ENCODE results near the gene IGSF21. TPM values are rescaled to one million over a fixed set of nuclear protein-coding genes. Genes with fewer than 3 reads are reported as not detected.

Gene IGSF21
- total RNA-seq, 2 experiments from 2014 or later: not detected

- no peaks in the 10 kb centered on the region for H3K36me3 Mint-ChIP-seq
- POLR2A ChIA-PET: no interaction called here
- intact Hi-C loops (cut with micrococcal nuclease): no loop called here
- H3K4me1 Mint-ChIP-seq (ENCODE audit: low read depth): no peaks in the 10 kb centered on the region
- no peaks in the 10 kb centered on the region for H3K9me3 Mint-ChIP-seq
- peaks cover 15% of the 10 kb centered on the region for H3K27me3 Mint-ChIP-seq
- H3K27ac Mint-ChIP-seq: no peak overlapping the region
- no peak for DNase-seq
- CTCF ChIA-PET: no interaction called here
- no peak overlapping the region for H3K4me3 Mint-ChIP-seq
These were observed 291.4 kb downstream of the IGSF21 start for GRCh38 chr1:18398791-18399530.

- POLR2A ChIA-PET: no interaction called here
- no peak for DNase-seq
- no peak overlapping the region for H3K27ac Mint-ChIP-seq
- H3K27me3 Mint-ChIP-seq: peaks cover 15% of the 10 kb centered on the region
- H3K4me1 Mint-ChIP-seq (ENCODE audit: low read depth): no peaks in the 10 kb centered on the region
- CTCF ChIA-PET: no interaction called here
- intact Hi-C loops (cut with micrococcal nuclease): no loop called here
- no peaks in the 10 kb centered on the region for H3K9me3 Mint-ChIP-seq
- H3K4me3 Mint-ChIP-seq: no peak overlapping the region
- H3K36me3 Mint-ChIP-seq: no peaks in the 10 kb centered on the region
These were observed 292.9 kb downstream of the IGSF21 start for GRCh38 chr1:18400347-18401102.

GRCh38 chr1:18401921-18402320, 294.3 kb downstream of the IGSF21 start:
- H3K9me3 Mint-ChIP-seq: no peaks in the 10 kb centered on the region
- no peak overlapping the region for H3K27ac Mint-ChIP-seq
- no peaks in the 10 kb centered on the region for H3K36me3 Mint-ChIP-seq
- peaks cover 20% of the 10 kb centered on the region for H3K27me3 Mint-ChIP-seq
- intact Hi-C loops (cut with micrococcal nuclease): no loop called here
- ChIA-PET CTCF (no interaction called here), POLR2A (no interaction called here)
- no peak for DNase-seq
- no peaks in the 10 kb centered on the region for H3K4me1 Mint-ChIP-seq (ENCODE audit: low read depth)
- H3K4me3 Mint-ChIP-seq: no peak overlapping the region

DNA sequence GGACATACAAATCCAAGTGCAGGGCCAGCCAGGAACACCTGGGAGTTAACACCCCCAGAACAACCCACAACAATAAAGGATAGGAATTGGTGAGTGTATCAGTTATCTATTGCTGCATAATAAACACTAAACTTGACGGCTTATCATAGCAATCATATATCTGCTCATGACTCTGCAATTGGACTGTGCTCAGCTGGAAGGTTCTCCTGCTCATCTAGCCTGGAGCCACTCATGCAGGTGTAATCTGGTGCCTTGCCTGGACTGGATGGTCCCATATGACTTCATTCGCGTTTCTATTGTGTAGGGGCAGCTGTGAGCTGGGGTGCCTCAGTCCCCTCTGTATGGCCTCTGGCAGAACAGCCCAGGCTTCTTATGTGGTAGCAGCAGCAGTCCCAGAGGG, 296.9 kb downstream of the IGSF21 start:
- Mint-ChIP-seq H3K27ac (no peak overlapping the region), H3K36me3 (no peaks in the 10 kb centered on the region), H3K4me3 (no peak overlapping the region), H3K27me3 (peaks cover 12% of the 10 kb centered on the region), H3K4me1 (ENCODE audit: low read depth) (no peaks in the 10 kb centered on the region), H3K9me3 (no peaks in the 10 kb centered on the region)
- no peak for DNase-seq
- POLR2A ChIA-PET: no interaction called here
- intact Hi-C loops (cut with micrococcal nuclease): no loop called here
- CTCF ChIA-PET: no interaction called here

DNA sequence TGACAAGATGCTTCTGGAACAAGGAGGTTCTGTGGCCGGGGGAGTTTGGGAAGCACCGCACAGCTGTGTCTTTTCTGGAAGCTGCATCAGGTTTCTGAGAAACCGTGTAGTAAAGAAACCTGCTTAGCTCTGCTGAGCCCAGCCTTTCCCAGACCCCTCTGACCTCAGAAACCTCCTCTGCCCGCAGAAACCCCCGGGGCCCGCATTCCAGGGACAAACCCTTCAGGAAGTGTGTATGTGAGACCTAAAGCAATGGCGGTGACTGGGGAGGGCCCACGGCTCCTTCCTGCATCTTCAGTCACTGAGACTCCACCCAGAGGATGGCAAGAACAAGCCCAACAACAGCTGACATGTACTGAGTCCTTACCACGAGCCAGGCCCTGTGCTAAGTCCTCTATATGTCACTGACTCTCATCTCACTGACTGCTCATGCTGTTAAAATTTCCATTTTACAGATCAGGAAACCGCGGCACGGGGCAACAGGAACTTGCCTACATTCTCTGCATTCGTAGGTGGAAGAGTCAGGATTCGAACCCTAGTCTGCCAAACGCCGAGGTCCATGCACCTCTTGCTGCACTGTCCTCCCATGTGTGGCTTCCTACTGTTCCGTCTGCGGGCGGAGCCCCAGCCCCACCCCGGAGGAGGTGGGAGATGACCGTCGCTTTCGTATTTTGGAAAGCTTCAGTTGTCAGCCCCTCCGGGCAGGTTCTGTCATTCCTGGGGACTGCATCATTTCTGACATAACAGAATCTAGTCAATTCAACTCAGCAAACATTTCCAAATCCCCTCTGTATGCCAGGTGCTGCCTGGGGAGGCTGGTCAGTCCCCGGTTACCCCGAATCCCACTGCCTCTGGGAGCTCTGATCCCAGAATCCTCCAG, 299.8 kb downstream of the IGSF21 start:
- ChIA-PET POLR2A (no interaction called here), CTCF (no interaction called here)
- Mint-ChIP-seq H3K4me1 (ENCODE audit: low read depth) (no peaks in the 10 kb centered on the region), H3K36me3 (peaks cover 2% of the 10 kb centered on the region), H3K27me3 (peaks cover 12% of the 10 kb centered on the region), H3K9me3 (peaks cover 16% of the 10 kb centered on the region), H3K27ac (no peak overlapping the region), H3K4me3 (no peak overlapping the region)
- no peak for DNase-seq
- intact Hi-C loops (cut with micrococcal nuclease): no loop called here

DNA sequence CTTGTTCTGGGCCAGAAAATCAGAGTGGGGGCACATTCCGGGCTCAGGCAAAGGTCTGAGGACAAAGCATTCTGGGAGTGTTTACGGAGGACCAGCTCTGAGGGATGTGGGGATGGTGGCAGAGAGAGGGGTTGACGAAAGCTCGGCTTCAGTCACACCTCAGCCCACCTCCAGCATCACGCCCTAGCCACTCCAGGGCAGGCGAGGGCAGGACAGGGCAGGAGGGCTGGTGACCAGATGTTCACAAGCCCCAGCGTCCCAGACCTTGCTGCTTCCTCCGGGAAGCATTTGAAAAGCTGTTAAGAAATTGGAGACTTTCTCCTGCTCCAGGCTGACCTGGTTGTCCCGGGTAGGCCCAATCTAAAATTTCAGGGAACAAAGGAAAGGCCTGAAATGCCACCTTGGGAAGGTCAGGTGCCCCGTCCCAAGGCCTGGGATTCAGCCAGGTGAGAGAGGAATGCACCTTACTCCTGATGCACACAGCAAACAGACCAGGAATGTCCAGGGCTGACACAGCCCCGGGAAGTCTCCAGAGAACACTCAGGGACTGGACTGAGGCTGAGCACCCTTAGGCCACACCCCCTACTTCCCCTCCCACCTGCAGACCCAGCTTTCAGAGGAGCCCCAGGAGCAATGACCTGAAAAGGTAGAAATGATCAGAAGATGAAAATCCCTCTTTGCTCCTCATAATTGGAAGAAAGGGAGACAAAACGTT, 301.2 kb downstream of the IGSF21 start:
- CTCF ChIA-PET: no interaction called here
- H3K36me3 Mint-ChIP-seq: peaks cover 2% of the 10 kb centered on the region
- no peak for DNase-seq
- POLR2A ChIA-PET: no interaction called here
- intact Hi-C loops (cut with micrococcal nuclease): no loop called here
- H3K9me3 Mint-ChIP-seq: peaks cover 23% of the 10 kb centered on the region
- H3K4me1 Mint-ChIP-seq (ENCODE audit: low read depth): no peaks in the 10 kb centered on the region
- no peak overlapping the region for H3K27ac Mint-ChIP-seq
- peaks cover 9% of the 10 kb centered on the region for H3K27me3 Mint-ChIP-seq
- no peak overlapping the region for H3K4me3 Mint-ChIP-seq

DNA sequence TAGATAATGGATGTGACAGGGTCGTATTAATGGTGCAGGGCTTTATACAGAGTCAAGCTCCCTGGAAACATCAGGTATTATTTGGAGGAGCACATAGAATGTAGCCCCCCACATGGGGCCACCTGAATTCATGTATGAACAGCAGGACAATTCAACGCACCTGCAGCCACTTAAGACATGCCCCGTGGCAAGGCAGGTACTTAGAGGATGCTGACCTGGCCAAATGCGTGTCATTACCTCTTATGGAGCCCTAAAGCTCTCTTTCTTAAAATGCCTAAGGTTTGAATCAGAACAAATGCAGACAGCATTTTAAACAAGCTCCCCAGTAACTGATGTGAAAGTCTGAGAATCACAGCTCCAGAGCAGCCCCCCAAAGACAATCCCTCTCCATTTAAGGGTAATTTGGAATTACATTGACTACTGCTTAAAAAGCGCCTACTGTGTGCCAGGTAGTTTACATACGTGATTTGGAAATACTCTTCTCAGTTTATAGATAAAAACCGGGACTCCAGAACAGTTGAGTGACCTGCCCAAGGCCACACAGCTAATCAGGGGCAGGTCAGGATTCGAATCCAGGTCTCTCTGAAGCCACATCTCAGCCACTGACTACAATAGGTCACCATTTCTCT, 302.1 kb downstream of the IGSF21 start:
- Mint-ChIP-seq H3K36me3 (peaks cover 2% of the 10 kb centered on the region), H3K9me3 (peaks cover 23% of the 10 kb centered on the region), H3K27ac (no peak overlapping the region), H3K27me3 (peaks cover 15% of the 10 kb centered on the region), H3K4me3 (no peak overlapping the region), H3K4me1 (ENCODE audit: low read depth) (no peaks in the 10 kb centered on the region)
- ChIA-PET POLR2A (no interaction called here), CTCF (no interaction called here)
- no peak for DNase-seq
- intact Hi-C loops (cut with micrococcal nuclease): no loop called here

DNA sequence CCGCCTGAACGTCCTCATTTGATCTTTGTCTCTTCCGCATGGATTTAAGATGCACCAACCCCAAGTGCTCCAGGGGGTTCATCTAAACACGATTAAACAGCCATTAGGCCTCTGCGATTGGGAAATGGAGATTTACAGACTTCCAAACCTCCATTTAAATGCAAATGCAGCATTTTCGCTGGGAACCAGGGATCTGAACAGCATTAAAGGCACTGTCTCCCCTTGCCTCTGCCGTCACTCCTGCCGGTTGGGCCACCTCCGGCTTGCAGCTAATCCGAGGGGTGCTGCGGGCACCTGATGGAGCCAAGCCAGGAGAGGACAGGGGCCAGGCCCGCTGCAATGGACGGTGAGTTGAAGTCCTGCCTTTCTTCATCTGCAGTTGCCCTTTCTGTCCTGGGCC, 302.8 kb downstream of the IGSF21 start:
- no peak for DNase-seq
- intact Hi-C loops (cut with micrococcal nuclease): no loop called here
- CTCF ChIA-PET: no interaction called here
- Mint-ChIP-seq H3K4me3 (no peak overlapping the region), H3K9me3 (peaks cover 23% of the 10 kb centered on the region), H3K4me1 (ENCODE audit: low read depth) (no peaks in the 10 kb centered on the region), H3K27ac (no peak overlapping the region), H3K27me3 (peaks cover 16% of the 10 kb centered on the region), H3K36me3 (peaks cover 2% of the 10 kb centered on the region)
- POLR2A ChIA-PET: no interaction called here

- Mint-ChIP-seq H3K4me1 (ENCODE audit: low read depth) (no peaks in the 10 kb centered on the region), H3K4me3 (no peak overlapping the region), H3K9me3 (peaks cover 23% of the 10 kb centered on the region), H3K36me3 (peaks cover 2% of the 10 kb centered on the region), H3K27me3 (peaks cover 12% of the 10 kb centered on the region), H3K27ac (no peak overlapping the region)
- ChIA-PET POLR2A (no interaction called here), CTCF (no interaction called here)
- no peak for DNase-seq
- intact Hi-C loops (cut with micrococcal nuclease): no loop called here
These were observed 303.7 kb downstream of the IGSF21 start for GRCh38 chr1:18411321-18411720.

DNA sequence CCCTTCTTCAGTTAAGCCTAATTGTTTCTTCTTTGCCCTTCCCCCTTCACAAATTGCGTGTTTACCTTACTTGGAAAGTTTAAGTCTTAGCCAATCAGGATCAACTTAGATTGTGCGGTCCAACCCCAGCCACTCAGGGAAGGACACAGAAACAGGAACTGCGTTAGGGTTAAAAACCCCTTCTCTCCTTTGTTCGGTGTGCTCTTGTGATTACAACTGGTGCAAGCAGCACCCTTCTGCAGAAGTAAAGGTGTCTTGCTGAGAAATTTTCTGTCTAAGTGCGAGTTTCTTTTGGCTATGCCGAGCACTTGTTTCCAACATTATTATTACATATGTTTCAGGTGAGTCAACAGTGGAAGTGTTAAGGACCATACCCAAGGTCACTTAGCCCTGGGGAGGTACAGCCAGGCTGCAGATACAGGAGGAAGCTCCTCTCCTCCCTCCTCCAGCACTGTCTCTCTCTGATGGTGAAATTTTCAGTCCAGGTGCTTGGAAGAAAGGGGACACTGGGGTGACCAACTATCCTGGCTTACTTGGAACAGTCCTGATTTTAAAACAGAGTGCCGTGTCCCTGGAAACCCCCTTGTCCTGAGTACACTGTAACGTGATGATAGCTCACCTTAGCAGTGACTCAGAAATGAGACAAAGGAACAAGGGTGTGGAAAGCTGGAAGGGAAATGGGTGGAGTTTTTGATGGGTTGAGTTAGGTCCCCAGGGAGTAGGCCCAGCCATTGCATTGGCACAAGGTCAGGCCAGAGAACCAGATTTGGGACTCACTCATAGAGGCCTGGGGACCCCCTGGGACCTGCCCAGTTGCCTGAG, 304.4 kb downstream of the IGSF21 start:
- H3K27ac Mint-ChIP-seq: no peak overlapping the region
- H3K4me1 Mint-ChIP-seq (ENCODE audit: low read depth): no peaks in the 10 kb centered on the region
- intact Hi-C loops (cut with micrococcal nuclease): no loop called here
- CTCF ChIA-PET: no interaction called here
- peaks cover 10% of the 10 kb centered on the region for H3K27me3 Mint-ChIP-seq
- H3K4me3 Mint-ChIP-seq: no peak overlapping the region
- H3K9me3 Mint-ChIP-seq: peaks cover 23% of the 10 kb centered on the region
- no peak for DNase-seq
- peaks cover 2% of the 10 kb centered on the region for H3K36me3 Mint-ChIP-seq
- POLR2A ChIA-PET: no interaction called here

DNA sequence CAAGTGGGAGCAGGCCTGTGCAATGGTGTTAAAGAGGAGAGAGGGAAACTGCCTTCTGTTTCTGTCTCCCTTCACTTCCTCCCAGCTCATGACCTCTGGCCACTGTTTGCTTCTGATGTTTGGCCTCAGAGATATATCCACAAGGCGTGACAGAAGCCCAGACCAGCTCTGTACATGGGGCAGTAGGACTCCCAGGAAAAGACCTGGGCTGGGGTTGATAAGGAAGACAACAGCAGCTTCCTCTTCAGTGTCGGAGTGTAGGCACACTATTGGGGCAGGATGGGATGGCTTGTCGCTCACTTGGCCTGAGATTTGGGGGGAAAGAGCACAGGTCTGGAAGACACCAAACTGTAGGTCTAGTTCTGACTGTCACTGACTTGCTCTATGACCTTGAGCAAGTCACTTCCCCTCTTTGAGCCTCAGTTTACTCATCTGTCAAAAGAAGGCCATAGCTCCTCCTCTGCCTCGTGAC, 305.3 kb downstream of the IGSF21 start:
- ChIA-PET POLR2A (no interaction called here), CTCF (no interaction called here)
- H3K9me3 Mint-ChIP-seq: peaks cover 23% of the 10 kb centered on the region
- peaks cover 2% of the 10 kb centered on the region for H3K36me3 Mint-ChIP-seq
- no peak overlapping the region for H3K4me3 Mint-ChIP-seq
- no peak overlapping the region for H3K27ac Mint-ChIP-seq
- H3K27me3 Mint-ChIP-seq: peaks cover 13% of the 10 kb centered on the region
- no peaks in the 10 kb centered on the region for H3K4me1 Mint-ChIP-seq (ENCODE audit: low read depth)
- intact Hi-C loops (cut with micrococcal nuclease): no loop called here
- no peak for DNase-seq

Measured in activated CD4-positive, alpha-beta memory T cell treated with anti-CD3 and anti-CD28 coated beads for 36 hours (primary cell).